WTC11 (cell line): ENCODE data around the gene WDR7. TPM values are rescaled to one million over a fixed set of nuclear protein-coding genes. Genes with fewer than 3 reads are reported as not detected.

Experiments
- ATAC-seq: fragments of 200-7000 bp; cut with Tn5 transposase; 2 replicates; pipeline ENCODE4 v1.10.0; 2021; ENCODE audit warnings: mild to moderate bottlenecking, moderate library complexity
- CTCF ChIA-PET: fragments of 300-600 bp; sonication (Branson Sonifier 250); formaldehyde crosslinking; loops from one replicate; lab custom pipeline; 2021; ENCODE audit warnings: antibody characterized with exemption; lab: Charles Lee
- POLR2A ChIA-PET: fragments of 350-600 bp; sonication (Branson Sonifier 250); formaldehyde crosslinking; loops from one replicate; lab custom pipeline; 2021; ENCODE audit warnings: antibody characterized with exemption; lab: Charles Lee
- DNase-seq: peaks from one replicate; pipeline ENCODE4 v3.0.0; 2021; ENCODE audit warnings: low spot score
- H3K27ac Mint-ChIP-seq: 2 replicates; pipeline ENCODE4 v1.8.0; 2021; ENCODE audit warnings: mixed read lengths
- H3K27me3 Mint-ChIP-seq: 2 replicates; pipeline ENCODE4 v1.8.0; 2021; ENCODE audit warnings: low read depth, mild to moderate bottlenecking, moderate library complexity, mixed read lengths
- H3K36me3 Mint-ChIP-seq: 2 replicates; pipeline ENCODE4 v1.8.0; 2021; ENCODE audit warnings: mixed read lengths
- H3K4me1 Mint-ChIP-seq: 2 replicates; pipeline ENCODE4 v1.8.0; 2022; ENCODE audit warnings: mixed read lengths
- H3K4me3 Mint-ChIP-seq: 2 replicates; pipeline ENCODE4 v1.8.0; 2021; ENCODE audit warnings: mild to moderate bottlenecking, moderate library complexity, mixed read lengths
- H3K9me3 Mint-ChIP-seq: 2 replicates; pipeline ENCODE4 v1.8.0; 2021; ENCODE audit warnings: mixed read lengths
- ATF1 ChIP-seq: sonication (generic); formaldehyde crosslinking; IDR thresholded peaks from 2 replicates; pipeline ENCODE4 v1.8.1; 2023; ENCODE audit warnings: mild to moderate bottlenecking, moderate library complexity, missing genetic modification reagents
- ATF3 ChIP-seq: sonication (generic); formaldehyde crosslinking; conservative IDR thresholded peaks from 2 replicates; pipeline ENCODE4 v1.8.1; 2022; ENCODE audit warnings: mild to moderate bottlenecking, missing genetic modification reagents
- CREB1 ChIP-seq: sonication (generic); formaldehyde crosslinking; IDR thresholded peaks from 2 replicates; pipeline ENCODE4 v1.8.0; 2023; ENCODE audit warnings: mild to moderate bottlenecking, missing genetic modification reagents
- OVOL2 ChIP-seq: fragments of 250-450 bp; sonication (Bioruptor Pico); IDR thresholded peaks from 2 replicates; pipeline ENCODE4 v1.9.0; 2021; ENCODE audit warnings: mild to moderate bottlenecking, borderline replicate concordance
- SP1 ChIP-seq: sonication (generic); formaldehyde crosslinking; conservative IDR thresholded peaks from 2 replicates; pipeline ENCODE4 v1.8.1; 2022; ENCODE audit warnings: missing genetic modification reagents
- TCF7 ChIP-seq: sonication (generic); formaldehyde crosslinking; IDR thresholded peaks from 2 replicates; pipeline ENCODE4 v1.8.0; 2022; ENCODE audit warnings: mild to moderate bottlenecking, low read depth, missing genetic modification reagents, moderate library complexity
- TEAD1 ChIP-seq: sonication (generic); formaldehyde crosslinking; IDR thresholded peaks from 2 replicates; pipeline ENCODE4 v1.8.0; 2022; ENCODE audit warnings: mild to moderate bottlenecking, missing genetic modification reagents
- TEAD4 ChIP-seq: sonication (generic); formaldehyde crosslinking; IDR thresholded peaks from 2 replicates; pipeline ENCODE4 v1.8.0; 2022; ENCODE audit warnings: mild to moderate bottlenecking, missing genetic modification reagents
- ZNF232 ChIP-seq: sonication (generic); formaldehyde crosslinking; IDR thresholded peaks from 2 replicates; pipeline ENCODE4 v1.8.0; 2022; ENCODE audit warnings: mild to moderate bottlenecking, missing genetic modification reagents
- ZNF532 ChIP-seq: fragments of 250-450 bp; sonication (Bioruptor Pico); IDR thresholded peaks from 2 replicates; pipeline ENCODE4 v1.9.0; 2021; ENCODE audit warnings: mild to moderate bottlenecking, borderline replicate concordance
- total RNA-seq: library from RNA; stranded (reverse); gene quantifications from 3 replicates; pipeline ENCODE4 v1.2.3, GENCODE V29; 2021
- TF ChIP-seq, protein P1 (sequence below): fragments of 250-450 bp; sonication (Bioruptor Pico); IDR thresholded peaks from 2 replicates; pipeline ENCODE4 v1.9.0; 2021; ENCODE audit warnings: mild to moderate bottlenecking
- TF ChIP-seq, protein P2 (sequence below): sonication (generic); formaldehyde crosslinking; IDR thresholded peaks from 2 replicates; pipeline ENCODE4 v1.8.0; 2022; ENCODE audit warnings: missing genetic modification reagents
- TF ChIP-seq, protein P3 (sequence below): sonication (generic); formaldehyde crosslinking; IDR thresholded peaks from 2 replicates; pipeline ENCODE4 v1.8.0; 2022; ENCODE audit warnings: mild to moderate bottlenecking, missing genetic modification reagents
- TF ChIP-seq, protein P4 (sequence below): sonication (generic); formaldehyde crosslinking; conservative IDR thresholded peaks from 2 replicates; pipeline ENCODE4 v1.8.1; 2023; ENCODE audit warnings: mild to moderate bottlenecking, low read depth, missing genetic modification reagents, moderate library complexity
- TF ChIP-seq, protein P5 (sequence below): sonication (generic); formaldehyde crosslinking; IDR thresholded peaks from 2 replicates; pipeline ENCODE4 v1.8.0; 2023; ENCODE audit warnings: missing genetic modification reagents, mild to moderate bottlenecking, borderline replicate concordance
- TF ChIP-seq, protein P6 (sequence below): sonication (generic); formaldehyde crosslinking; IDR thresholded peaks from 2 replicates; pipeline ENCODE4 v1.8.1; 2022; ENCODE audit warnings: low read depth, mild to moderate bottlenecking, moderate library complexity, missing genetic modification reagents, borderline replicate concordance

Gene WDR7
- total RNA-seq, 1 experiment from 2014 or later = 12.2 TPM

DNA sequence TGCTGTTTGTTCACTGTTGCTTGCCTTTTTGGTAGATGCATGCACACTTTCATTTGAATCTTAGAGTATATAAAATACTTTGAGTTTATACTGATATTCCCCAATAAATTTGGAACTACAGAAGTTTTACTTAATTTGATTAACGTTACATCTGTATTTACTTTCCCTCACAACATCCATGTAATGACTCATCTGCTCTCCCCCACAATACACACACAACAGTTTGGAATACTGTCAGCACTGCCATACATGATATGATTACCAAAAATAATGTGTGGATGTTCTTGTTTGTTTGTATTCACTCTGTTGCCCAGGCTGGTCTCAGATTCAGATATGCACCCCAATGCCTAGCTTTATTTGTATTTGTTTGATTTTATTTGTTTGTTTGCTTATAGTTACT is 144.2 kb downstream of the WDR7 start (continued):
- TF ChIP-seq TEAD1 (CRISPR knock-in tag) = no peak
- TF ChIP-seq TEAD4 = no peak
- TF ChIP-seq, protein P1, sequence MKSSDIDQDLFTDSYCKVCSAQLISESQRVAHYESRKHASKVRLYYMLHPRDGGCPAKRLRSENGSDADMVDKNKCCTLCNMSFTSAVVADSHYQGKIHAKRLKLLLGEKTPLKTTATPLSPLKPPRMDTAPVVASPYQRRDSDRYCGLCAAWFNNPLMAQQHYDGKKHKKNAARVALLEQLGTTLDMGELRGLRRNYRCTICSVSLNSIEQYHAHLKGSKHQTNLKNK (CRISPR knock-in tag) = no peak
- TF ChIP-seq, protein P2, sequence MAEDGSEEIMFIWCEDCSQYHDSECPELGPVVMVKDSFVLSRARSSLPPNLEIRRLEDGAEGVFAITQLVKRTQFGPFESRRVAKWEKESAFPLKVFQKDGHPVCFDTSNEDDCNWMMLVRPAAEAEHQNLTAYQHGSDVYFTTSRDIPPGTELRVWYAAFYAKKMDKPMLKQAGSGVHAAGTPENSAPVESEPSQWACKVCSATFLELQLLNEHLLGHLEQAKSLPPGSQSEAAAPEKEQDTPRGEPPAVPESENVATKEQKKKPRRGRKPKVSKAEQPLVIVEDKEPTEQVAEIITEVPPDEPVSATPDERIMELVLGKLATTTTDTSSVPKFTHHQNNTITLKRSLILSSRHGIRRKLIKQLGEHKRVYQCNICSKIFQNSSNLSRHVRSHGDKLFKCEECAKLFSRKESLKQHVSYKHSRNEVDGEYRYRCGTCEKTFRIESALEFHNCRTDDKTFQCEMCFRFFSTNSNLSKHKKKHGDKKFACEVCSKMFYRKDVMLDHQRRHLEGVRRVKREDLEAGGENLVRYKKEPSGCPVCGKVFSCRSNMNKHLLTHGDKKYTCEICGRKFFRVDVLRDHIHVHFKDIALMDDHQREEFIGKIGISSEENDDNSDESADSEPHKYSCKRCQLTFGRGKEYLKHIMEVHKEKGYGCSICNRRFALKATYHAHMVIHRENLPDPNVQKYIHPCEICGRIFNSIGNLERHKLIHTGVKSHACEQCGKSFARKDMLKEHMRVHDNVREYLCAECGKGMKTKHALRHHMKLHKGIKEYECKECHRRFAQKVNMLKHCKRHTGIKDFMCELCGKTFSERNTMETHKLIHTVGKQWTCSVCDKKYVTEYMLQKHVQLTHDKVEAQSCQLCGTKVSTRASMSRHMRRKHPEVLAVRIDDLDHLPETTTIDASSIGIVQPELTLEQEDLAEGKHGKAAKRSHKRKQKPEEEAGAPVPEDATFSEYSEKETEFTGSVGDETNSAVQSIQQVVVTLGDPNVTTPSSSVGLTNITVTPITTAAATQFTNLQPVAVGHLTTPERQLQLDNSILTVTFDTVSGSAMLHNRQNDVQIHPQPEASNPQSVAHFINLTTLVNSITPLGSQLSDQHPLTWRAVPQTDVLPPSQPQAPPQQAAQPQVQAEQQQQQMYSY (CRISPR knock-in tag) = no peak
- TF ChIP-seq, protein P3, sequence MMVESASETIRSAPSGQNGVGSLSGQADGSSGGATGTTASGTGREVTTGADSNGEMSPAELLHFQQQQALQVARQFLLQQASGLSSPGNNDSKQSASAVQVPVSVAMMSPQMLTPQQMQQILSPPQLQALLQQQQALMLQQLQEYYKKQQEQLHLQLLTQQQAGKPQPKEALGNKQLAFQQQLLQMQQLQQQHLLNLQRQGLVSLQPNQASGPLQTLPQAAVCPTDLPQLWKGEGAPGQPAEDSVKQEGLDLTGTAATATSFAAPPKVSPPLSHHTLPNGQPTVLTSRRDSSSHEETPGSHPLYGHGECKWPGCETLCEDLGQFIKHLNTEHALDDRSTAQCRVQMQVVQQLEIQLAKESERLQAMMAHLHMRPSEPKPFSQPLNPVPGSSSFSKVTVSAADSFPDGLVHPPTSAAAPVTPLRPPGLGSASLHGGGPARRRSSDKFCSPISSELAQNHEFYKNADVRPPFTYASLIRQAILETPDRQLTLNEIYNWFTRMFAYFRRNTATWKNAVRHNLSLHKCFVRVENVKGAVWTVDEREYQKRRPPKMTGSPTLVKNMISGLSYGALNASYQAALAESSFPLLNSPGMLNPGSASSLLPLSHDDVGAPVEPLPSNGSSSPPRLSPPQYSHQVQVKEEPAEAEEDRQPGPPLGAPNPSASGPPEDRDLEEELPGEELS (CRISPR knock-in tag) = no peak
- TF ChIP-seq OVOL2 (CRISPR knock-in tag) = no peak
- no peak for TF ChIP-seq TCF7 (CRISPR knock-in tag)
- no peak for TF ChIP-seq SP1 (CRISPR knock-in tag)

- DNase-seq = no peak
- no peak for TF ChIP-seq ATF1
- TF ChIP-seq ATF3 = no peak
- TF ChIP-seq, protein P4, sequence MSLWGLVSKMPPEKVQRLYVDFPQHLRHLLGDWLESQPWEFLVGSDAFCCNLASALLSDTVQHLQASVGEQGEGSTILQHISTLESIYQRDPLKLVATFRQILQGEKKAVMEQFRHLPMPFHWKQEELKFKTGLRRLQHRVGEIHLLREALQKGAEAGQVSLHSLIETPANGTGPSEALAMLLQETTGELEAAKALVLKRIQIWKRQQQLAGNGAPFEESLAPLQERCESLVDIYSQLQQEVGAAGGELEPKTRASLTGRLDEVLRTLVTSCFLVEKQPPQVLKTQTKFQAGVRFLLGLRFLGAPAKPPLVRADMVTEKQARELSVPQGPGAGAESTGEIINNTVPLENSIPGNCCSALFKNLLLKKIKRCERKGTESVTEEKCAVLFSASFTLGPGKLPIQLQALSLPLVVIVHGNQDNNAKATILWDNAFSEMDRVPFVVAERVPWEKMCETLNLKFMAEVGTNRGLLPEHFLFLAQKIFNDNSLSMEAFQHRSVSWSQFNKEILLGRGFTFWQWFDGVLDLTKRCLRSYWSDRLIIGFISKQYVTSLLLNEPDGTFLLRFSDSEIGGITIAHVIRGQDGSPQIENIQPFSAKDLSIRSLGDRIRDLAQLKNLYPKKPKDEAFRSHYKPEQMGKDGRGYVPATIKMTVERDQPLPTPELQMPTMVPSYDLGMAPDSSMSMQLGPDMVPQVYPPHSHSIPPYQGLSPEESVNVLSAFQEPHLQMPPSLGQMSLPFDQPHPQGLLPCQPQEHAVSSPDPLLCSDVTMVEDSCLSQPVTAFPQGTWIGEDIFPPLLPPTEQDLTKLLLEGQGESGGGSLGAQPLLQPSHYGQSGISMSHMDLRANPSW = no peak
- no peak for TF ChIP-seq ZNF532
- no peak for TF ChIP-seq ZNF232 (CRISPR knock-in tag)
- TF ChIP-seq, protein P5, sequence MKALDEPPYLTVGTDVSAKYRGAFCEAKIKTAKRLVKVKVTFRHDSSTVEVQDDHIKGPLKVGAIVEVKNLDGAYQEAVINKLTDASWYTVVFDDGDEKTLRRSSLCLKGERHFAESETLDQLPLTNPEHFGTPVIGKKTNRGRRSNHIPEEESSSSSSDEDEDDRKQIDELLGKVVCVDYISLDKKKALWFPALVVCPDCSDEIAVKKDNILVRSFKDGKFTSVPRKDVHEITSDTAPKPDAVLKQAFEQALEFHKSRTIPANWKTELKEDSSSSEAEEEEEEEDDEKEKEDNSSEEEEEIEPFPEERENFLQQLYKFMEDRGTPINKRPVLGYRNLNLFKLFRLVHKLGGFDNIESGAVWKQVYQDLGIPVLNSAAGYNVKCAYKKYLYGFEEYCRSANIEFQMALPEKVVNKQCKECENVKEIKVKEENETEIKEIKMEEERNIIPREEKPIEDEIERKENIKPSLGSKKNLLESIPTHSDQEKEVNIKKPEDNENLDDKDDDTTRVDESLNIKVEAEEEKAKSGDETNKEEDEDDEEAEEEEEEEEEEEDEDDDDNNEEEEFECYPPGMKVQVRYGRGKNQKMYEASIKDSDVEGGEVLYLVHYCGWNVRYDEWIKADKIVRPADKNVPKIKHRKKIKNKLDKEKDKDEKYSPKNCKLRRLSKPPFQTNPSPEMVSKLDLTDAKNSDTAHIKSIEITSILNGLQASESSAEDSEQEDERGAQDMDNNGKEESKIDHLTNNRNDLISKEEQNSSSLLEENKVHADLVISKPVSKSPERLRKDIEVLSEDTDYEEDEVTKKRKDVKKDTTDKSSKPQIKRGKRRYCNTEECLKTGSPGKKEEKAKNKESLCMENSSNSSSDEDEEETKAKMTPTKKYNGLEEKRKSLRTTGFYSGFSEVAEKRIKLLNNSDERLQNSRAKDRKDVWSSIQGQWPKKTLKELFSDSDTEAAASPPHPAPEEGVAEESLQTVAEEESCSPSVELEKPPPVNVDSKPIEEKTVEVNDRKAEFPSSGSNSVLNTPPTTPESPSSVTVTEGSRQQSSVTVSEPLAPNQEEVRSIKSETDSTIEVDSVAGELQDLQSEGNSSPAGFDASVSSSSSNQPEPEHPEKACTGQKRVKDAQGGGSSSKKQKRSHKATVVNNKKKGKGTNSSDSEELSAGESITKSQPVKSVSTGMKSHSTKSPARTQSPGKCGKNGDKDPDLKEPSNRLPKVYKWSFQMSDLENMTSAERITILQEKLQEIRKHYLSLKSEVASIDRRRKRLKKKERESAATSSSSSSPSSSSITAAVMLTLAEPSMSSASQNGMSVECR = no peak
- no peak for TF ChIP-seq TEAD1 (CRISPR knock-in tag)
- TF ChIP-seq CREB1 (CRISPR knock-in tag) = no peak
- TF ChIP-seq, protein P6, sequence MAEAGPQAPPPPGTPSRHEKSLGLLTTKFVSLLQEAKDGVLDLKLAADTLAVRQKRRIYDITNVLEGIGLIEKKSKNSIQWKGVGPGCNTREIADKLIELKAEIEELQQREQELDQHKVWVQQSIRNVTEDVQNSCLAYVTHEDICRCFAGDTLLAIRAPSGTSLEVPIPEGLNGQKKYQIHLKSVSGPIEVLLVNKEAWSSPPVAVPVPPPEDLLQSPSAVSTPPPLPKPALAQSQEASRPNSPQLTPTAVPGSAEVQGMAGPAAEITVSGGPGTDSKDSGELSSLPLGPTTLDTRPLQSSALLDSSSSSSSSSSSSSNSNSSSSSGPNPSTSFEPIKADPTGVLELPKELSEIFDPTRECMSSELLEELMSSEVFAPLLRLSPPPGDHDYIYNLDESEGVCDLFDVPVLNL (CRISPR knock-in tag) = no peak
- no peak for ATAC-seq
- no peaks in the 10 kb centered on the region for H3K27me3 Mint-ChIP-seq
- H3K36me3 Mint-ChIP-seq = no peaks in the 10 kb centered on the region
- H3K9me3 Mint-ChIP-seq = no peaks in the 10 kb centered on the region
- CTCF ChIA-PET = no interaction called here
- H3K4me1 Mint-ChIP-seq = no peaks in the 10 kb centered on the region
- no peak overlapping the region for H3K4me3 Mint-ChIP-seq
- POLR2A ChIA-PET = no interaction called here
- H3K27ac Mint-ChIP-seq = no peak overlapping the region
These were observed 148.6 kb downstream of the WDR7 start for GRCh38 chr18:56799756-56800155.
